HG03196 (cell line): ENCODE measurements around the gene INPP5B.

Experiments used
- ATAC-seq: cut with Tn5 transposase; IDR thresholded peaks from one replicate; pipeline ENCODE4 v1.9.1; 2021; ENCODE audit not compliant: unreplicated experiment

INPP5B gene

DNA sequence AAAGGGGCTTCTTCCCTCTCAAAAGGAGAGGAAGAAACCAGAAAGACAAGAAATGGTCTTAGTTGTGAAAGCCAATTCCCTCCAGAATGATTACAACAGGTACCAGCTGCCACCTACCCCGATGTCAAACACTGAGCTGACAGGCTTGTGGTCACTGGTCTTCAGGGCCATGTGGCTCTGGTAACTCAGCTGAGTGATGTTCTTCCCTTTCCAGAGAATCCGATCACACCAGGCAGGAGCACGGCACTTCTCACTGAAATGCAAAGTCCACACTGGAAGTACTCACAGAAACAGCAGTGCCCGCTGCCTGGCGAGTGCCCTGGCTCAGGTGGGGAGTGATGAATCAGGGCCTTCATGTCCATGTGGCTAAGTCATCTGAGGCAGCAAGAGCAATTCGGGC is 68.8 kb downstream of the INPP5B start:
- no peak for ATAC-seq

DNA sequence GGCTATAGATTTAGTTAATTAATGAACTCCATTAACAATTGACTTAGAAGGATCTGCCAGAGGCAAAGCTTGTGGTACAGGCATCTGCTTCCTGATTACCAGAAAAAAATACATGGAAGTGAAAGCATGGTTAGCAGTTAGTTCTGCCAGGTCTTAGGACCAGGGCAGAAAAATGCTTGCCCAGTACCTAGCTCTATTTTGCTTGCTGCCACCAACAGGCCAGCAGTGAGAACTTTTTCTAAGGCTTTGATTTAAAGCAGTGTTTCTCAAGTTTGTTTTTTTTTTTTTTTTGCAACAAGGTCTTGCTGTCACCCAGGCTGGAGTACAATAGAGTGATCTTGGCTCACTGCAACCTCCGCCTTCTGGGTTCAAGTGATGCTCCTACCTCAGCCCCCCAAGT is 71.0 kb downstream of the INPP5B start:
- no peak for ATAC-seq

DNA sequence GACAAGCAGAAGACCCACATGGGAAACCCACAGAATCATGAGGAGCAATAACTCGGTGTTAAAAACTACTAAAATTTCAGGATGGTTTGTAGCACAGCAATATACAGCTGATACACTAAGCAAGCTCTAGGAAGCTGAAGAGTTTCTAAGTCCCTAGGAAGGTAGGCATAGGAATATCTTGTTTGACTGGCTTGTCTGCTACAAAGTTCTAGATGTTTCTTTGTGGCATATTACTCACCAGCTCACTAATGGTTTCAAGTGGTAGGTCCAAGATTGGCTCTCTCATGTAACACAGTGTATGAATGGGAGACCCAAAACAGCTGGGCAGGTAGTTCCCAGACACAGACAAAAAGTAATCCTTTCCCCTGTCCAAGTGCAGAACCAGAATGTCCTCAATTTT is 74.2 kb downstream of the INPP5B start:
- ATAC-seq: no peak

DNA sequence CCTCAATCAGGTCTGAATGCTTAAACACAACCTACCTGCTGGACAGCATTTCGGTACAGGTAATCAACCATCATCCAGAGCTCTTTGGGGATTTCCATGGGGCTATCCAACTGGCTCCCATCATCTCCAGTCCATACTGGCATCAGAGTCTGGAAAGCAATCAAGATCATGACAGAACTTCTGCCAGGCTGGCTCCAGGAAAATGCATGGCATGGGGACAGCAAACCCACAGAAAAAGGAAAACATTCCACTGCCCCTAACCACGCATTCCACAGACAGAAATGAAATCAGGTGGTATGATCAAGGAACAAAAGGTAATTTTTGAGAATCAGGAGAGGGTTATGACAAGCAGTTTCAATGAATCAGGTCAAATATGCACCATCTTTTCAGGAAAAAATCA is 78.4 kb downstream of the INPP5B start:
- no peak for ATAC-seq

DNA sequence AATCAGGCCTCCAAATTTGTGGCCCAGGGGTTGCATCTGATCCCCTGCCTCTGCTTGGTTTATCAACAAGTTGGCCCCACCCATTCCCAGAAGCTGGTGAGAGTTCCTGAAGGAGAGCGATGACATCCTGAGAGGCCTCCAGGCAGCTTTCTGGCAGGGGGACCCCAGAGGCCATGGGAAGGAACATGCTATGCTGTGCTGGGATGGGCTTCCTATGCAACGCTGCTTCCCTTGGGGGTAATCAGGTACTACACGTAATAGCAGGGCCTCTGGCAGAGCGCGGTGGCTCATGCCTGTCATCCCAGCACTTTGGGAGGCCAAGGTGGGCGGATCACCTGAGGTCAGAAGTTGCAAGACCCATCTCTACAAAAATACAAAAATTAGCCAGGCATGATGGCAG is 79.1 kb downstream of the INPP5B start:
- no peak for ATAC-seq

DNA sequence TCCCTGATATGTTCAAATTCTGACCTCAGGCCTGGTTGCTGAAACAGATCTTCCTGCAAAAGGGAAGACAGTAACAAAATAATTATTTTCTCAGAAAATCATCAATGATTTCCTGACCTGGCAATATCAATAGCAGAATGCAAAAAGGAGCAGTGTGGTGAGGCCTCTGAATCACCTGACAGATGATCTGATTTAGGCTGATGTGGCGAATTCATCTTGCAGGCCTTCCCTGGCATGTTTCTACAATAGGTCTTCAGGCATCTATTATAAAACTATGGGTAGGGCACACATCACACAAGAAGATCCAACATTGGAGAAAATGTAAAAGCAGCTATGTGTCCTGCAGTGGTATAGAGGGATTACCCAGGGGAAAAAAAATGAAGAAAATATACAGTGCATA is 80.4 kb downstream of the INPP5B start:
- ATAC-seq: no peak

DNA sequence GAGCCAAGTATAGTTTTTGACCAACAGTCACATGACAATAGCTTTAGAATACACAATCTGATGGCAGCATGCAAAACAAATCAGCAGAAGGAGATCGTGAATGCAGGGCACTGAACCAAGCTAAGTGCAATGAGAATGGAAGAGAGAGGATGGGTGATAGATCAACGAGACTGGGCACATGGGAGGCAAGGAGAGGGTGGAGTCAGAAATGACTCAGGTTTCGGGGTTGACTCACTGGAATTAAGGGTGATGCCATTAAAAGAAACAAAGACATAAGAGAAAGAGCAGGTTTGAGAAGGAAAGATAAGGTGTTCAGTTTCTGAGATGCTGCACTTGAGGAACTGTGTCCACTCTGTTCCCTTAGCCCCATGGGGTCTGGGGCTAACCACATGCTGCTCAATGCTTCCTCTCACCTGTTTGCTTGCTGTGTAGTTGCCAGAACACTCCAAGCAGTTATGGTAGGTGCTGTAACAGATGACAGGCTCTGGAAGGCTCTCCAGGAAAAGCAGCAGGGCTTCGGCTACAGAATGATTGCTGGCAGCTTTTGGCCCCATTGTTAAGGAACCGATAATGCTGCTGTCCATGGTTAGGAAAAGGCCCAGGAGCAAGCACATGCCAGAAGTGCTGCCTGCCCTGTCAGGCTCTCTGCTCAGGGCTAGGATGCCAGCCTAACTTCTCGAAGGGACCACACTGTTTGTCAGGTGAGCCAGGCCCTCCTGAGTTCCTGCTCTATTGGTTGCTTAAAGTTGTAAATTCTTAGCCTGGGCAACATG is 81.3 kb downstream of the INPP5B start:
- no peak for ATAC-seq

DNA sequence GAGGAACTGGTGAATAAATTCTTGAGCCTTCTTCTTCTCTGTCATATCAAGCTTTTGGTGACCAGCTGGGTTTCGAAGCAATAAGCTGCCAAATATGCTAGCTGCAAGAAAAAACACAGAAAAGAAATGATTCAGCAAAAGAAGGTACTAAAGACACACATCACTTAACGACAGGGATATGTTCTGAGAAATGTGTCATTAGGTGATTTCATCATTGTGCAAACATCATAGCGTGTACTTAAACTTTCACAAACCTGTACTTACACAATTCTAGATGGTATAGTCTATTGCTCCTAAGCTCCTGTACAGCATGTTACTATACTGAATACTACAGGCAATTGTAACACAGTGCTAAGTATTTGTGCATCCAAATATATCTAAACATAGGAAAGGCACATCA is 84.5 kb downstream of the INPP5B start:
- ATAC-seq: no peak

DNA sequence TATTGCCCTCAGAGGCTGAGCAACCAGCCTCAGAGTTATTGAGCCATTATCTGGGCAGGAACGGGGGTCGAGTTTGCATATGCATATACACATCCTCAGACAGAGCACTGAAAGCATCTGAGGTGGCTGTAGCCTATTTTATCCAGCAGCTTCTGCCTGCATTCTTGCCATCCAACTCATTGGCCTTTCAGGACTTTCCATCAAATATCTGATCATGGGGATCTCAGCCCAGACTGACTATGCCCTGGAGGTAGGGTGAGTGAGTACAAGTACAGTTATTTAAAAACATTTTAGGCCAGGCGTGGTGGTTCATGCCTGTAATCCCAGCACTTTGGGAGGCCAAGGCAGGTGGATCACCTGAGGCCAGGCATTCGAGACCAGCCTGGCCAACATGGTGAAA is 85.7 kb downstream of the INPP5B start:
- ATAC-seq: no peak

DNA sequence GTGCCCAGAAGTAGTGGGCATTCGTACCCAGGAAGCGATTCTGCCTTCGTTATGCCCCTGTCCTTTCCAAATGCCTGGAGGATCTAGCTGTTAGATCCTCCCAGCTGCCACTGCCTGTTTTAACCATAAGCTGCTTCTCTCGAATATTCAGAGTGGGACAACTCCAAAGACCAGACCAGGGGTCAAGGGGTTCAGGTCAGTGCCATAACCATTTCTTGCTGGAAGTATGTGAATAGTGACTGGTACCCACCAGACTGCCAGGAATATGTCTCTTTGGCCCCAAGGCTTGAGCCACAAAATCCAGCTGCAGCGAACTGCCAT is 86.5 kb downstream of the INPP5B start:
- ATAC-seq: no peak

DNA sequence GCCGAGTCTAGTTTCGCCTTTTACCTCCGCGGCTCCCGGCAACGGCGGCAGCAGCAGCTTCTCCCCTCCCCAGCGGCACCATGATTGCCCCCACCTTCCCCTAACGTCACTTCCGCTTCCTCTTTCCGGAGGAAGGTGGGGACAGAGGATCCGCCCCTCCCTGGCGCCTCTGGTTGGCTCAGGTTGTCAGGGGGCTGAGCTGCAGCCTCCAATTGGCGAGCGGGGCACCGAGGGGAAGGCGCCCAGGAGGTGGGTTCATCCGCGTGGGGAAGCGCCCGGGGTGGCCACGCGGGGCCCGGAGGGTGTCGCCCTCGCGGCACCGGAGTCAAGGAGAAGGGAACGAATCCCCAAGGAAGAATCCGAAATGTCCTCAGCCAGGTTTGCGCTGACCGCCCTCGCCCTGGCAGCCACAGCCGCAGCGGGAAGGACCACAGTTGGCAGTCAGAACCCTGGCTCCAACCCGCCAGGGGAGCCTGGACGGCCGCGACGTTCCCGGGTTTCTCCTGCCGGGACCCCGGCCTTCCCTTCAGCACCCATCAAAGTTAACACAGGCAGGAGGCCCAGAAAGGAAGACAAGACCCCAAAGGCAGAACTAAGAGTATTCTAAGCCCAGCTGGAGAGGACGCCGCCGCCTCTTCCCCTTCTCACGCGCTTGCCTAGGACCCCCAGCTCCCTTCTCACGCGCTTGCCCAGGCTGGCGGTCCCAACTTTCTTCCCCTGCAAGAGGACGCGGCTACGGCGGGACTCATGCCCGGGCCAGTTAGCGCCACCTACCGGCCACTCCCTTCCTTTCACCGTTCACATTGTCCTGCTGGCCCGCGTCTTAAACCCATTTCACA is 87.1 kb downstream of the INPP5B start, which contains the start of gene MTF1:
TSS of gene MTF1 (minus strand) at position 86 of the 839 bp plus-strand sequence. CDS start 1,934 bp downstream, outside the sequence.
- ATAC-seq: peak; percentile 89

DNA sequence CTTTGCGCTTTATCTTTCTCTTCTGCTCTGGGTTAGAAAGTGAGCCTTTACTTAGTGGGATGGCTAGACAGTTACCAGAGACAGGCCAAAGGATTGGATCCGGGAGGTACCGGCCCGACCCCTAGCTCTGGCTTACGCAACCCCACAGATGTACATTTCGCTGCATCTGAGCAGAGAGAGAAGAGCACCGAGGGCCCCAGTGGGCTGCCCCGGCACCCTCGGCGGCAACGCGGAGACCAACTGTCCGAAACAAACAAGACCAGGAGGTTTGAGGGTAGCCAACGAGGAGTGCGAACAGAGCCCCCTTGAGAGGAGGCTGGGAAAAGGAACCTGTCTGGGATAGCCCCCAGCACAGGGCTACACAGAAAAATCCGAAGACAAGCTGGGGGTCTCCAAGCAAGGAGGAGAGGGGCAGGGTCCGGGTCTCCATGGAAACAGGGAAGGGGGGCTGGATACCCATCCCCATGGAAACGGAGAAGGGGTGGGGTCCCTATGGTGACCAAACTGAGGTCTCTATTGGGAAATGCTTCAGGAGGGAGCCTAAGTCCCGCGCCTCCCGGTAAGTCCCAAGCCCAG is 87.8 kb downstream of the INPP5B start:
- no peak for ATAC-seq

DNA sequence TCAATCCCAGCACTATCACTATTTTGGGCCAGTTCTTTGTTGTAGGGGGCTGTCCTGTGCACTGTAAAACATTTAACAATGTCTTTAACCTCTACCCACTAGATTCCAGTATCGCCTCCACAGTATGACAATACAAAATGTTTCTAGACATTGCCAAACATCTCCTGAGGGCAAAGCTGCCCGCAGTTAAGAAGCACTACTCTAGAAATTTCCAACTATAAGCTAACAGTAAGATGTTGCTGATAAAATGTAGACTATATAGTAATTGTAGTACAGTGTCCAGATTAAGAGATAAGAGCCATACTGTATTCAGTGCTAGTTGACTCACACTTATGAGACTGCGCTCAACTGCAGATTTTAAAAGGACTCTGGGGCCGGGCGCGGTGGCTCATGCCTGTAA is 92.4 kb downstream of the INPP5B start:
- no peak for ATAC-seq

DNA sequence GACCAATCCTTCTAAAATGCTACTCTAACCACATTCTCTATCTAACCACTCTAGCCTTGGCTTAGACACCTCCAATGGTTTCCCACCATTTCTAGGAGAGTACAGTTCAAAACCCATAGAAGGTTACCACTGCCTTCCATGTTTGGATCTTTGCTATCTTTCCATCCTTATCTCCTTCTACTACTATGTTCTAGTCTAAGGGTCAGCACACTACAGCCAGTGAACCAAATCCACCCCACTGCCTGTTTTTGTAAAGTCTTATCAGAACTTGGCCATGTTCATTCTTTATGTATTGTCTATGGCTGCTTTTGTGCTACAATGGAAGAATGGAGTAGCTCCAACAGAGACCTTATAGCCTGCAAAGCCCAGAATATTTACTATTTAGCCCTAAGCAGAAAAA is 93.7 kb downstream of the INPP5B start:
- no peak for ATAC-seq

DNA sequence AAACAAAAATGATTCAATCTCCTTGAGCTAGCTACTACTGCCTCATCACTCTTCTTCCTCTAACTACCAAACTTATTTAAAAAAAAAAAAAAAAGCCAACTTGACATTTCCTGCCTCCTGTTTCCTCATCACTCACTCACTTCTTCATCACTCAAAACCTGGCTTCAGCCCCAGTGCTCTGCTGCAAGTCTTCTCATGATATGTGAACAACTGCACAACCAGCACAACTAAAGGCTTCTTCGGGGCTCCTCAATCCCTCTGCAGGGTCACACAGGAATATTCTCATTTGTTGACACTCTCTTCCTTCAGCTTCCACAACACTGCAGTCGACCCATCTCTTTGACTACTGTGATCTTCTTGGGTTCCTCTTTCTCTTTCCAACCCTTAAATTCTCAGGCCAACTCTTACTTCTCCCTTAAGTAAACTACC is 95.1 kb downstream of the INPP5B start:
- ATAC-seq: no peak

DNA sequence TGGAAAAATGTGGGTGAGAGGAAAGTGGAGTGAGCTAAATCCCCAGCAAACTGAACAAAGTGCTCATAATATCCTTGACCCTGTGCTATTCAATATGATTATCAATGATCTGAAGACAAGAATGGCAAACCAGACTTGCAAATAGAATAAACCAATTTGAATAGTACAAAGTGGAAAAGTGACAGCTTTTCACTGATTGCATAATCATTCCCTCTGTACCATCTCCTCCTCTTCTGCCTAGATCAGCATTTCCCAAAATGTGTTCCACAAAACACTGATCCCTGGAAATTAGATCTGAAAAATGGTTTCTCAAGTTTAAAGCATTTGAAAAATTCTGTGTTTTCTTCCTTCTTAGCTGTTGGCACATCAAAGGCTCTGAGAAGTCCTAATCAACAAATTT is 95.6 kb downstream of the INPP5B start:
- ATAC-seq: no peak

DNA sequence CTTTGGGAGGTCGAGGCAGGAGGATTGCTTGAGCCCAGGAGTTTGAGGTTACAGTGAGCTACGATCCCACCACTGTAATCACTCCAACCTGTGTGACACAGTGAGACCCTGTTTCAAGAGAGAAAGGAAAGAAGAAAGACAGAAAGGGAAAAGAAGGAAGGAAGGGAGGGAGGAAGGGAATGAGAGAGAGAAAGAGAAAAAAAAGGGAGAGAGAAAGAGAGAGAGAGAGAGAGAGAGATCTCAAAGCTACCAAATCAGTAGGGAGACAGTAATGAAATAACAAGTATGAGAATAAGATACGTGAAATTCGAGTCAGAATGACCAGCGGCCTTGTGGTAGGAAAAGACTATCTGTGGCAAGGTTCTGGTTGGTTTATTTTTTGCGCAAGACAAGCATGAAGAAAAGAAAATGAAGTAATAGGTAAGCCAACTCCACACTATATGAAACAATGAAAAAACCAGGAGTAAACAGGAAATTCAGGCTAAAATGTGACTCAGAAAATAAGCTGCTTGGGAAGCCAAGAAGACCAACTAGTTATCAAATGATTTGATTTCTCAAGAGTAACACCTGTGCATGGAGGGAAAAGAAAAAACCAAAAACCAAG is 96.4 kb downstream of the INPP5B start:
- no peak for ATAC-seq

DNA sequence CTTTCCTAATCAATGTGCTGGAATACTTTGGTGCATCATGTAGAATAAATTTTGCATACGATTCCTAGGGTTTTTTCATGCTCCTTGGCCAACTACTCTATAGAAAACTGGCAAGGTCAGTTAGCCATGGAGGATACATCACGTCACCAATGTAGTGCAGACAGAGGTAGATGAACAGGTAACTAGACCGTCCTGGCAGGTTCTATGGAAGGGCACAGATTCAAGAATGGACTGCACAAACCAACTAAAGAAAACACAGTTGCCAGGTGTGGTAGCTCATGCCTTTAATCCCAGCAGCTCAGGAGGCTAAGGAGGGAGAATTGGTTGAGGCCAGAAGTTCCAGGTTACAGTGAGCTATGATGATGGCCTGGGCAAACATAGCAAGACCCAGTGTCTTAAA is 97.4 kb downstream of the INPP5B start:
- no peak for ATAC-seq

DNA sequence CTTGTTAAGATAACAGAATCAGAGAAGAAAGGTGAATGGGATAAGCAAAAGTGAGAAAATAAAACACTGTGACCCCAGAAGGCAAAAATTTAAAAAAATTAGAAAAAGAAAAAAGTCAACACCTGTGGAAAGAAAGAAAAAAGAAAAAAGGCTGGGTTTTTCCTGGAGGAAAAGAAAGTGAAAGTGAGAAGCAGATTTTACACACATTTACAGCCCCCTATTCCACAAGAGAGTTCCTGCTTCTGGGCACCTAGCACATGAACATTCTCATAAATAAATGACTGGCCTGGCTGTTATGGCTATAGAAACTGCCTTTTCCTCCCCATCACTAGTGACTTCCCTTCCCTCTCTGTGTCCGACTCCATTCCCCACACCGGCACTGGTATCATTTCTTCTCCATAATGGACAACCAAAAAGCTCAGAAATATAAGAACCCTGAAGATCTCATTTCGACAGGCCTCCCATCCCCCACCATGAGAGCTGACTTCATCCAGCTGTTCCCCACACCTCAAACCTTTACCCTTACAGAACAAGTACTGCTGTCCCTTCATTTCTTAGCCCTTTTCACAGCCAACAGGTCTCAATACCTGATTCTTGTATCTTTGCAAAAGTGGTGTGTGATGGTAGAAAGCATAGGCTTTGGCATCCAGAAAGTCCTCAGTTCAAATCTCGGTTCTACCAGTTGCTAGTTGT is 100.1 kb downstream of the INPP5B start:
- no peak for ATAC-seq

DNA sequence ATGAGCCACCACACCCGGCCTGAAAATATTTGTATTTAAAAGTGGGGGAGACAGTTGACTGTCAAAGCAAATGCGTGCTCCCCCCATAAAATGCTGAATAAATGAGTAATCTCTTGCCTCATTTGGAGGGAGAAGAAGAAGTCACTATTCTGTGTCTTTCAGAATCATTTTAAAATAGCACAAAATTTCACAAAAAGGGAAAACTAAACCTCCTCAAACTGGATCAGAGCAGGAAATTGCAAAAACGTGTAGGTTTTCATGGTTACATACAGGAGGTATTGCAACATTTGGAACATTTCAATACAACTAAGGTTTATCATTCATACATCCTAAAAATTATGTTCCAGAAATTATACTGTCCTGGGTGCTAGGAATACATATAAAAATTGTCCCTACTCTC is 101.1 kb downstream of the INPP5B start:
- ATAC-seq: no peak

DNA sequence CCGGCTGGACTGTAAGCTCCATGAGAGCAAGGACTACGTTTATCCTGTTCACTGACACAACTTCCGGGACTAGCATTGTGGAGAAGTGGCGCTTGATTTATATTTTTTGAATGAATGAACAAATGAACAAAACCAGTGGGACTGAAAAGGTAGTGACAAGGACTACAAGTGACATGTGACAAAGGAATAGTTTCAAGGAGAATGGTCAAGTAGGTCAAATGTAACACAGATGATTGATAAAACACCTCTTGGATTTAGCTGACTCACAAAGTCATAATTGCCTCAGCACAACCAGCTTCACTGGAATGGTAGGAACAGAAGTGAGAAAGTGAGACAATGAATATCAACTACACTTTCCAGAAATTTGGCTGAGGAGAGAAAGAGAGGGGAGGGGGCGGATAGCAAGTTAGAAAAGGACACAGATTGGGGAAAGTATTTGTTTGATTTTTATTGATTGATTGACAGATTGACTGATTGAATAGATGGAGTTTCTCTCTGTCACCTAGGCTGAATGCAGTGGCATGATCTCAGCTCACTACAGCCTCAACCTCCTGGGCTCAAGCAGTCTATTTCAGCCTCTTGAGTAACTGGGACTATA is 101.7 kb downstream of the INPP5B start:
- no peak for ATAC-seq
